ENCODE measurements around the gene ST6GALNAC4.

Gene ST6GALNAC4

GRCh38 chr9:127916720-127917581, at the start of gene ST6GALNAC4:
Gene ST6GALNAC4 (minus strand): TSS chr9:127917041. CDS start chr9:127916419, 622 bp downstream.
- peak; percentile 33 to 97 (median 91) for DNase-seq

GRCh38 chr9:127965953-127966352, 49.1 kb upstream of the ST6GALNAC4 start:
- DNase-seq, result peak in 1 of 58 donors; percentile 70

GRCh38 chr9:127963359-127964064, 46.7 kb upstream of the ST6GALNAC4 start:
- no peak for DNase-seq

GRCh38 chr9:127963041-127963358, 46.2 kb upstream of the ST6GALNAC4 start:
- no peak for DNase-seq

GRCh38 chr9:127962278-127962677, 45.4 kb upstream of the ST6GALNAC4 start:
- no peak for DNase-seq

GRCh38 chr9:127961613-127962155, 44.8 kb upstream of the ST6GALNAC4 start:
- DNase-seq, result no peak

GRCh38 chr9:127961155-127961490, 44.3 kb upstream of the ST6GALNAC4 start:
- DNase-seq, result no peak

GRCh38 chr9:127960410-127961154, 43.7 kb upstream of the ST6GALNAC4 start:
- DNase-seq, result no peak

GRCh38 chr9:127959841-127960409, 43.1 kb upstream of the ST6GALNAC4 start:
- no peak for DNase-seq

GRCh38 chr9:127959398-127959797, 42.6 kb upstream of the ST6GALNAC4 start:
- DNase-seq, result no peak

GRCh38 chr9:127958728-127959127, 41.9 kb upstream of the ST6GALNAC4 start:
- no peak for DNase-seq

GRCh38 chr9:127955294-127956015, 38.6 kb upstream of the ST6GALNAC4 start:
- DNase-seq, result peak in 38 of 58 donors; percentile 40 to 75 (median 56)

- DNase-seq, result peak in 53 of 58 donors; percentile 23 to 88 (median 70)
Measured at GRCh38 chr9:127954831-127955293, 38.0 kb upstream of the ST6GALNAC4 start.

GRCh38 chr9:127953768-127954505, 37.1 kb upstream of the ST6GALNAC4 start:
- DNase-seq, result no peak

GRCh38 chr9:127953154-127953553, 36.3 kb upstream of the ST6GALNAC4 start:
- DNase-seq, result no peak

GRCh38 chr9:127950513-127951289, 33.9 kb upstream of the ST6GALNAC4 start:
- DNase-seq, result peak in 57 of 58 donors; percentile 46 to 99 (median 92)

- peak in 33 of 58 donors; percentile 33 to 83 (median 54) for DNase-seq
Measured at GRCh38 chr9:127949827-127950512, 33.1 kb upstream of the ST6GALNAC4 start.

Measured in anterior cingulate cortex (tissue), 58 donors.